ENCODE measurements around the gene TSR3. TPM values are rescaled to one million over a fixed set of nuclear protein-coding genes. Genes with fewer than 3 reads are reported as not detected.

The TSR3 gene
- total and polyA plus RNA-seq, 8 donors: 22.2 to 40.9 (median 30.2) TPM

DNA sequence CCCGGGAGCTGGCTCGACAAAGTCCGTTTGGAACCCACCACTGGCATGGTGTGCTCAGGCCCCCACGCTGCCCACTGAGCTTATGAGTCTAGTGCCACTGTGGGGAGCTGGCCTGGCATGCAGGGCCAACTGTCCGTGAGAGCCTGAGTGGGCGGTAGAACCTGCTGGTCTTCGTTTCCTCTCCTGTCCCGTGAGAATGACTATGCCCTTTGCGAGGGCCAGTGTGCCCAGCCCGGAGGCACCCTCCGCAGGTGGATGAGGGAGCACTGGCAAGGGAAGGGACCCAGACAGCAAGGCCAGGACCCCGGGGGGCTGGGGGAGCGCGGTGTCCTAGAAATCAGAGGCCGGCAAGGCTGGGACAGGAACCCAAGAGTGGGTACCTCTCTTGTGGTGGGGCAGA, 15.1 kb downstream of the TSR3 start:
- H3K4me1 ChIP-seq: peaks cover 6 to 20% (median 6%) of the 10 kb centered on the region in 3 donors
- no peaks in the 10 kb centered on the region for H3K9me3 ChIP-seq
- 44 to 53% methylated on average over 15 of the region's 15 CpGs for WGBS, 2 donors
- H3K36me3 ChIP-seq: no peaks in the 10 kb centered on the region
- peaks cover 0 to 11% (median 2%) of the 10 kb centered on the region in 4 donors for H3K27me3 ChIP-seq
- H3K27ac ChIP-seq: no peak overlapping the region
- ATAC-seq: no peak
- H3K4me3 ChIP-seq: no peak overlapping the region
- intact Hi-C loops (cut with DNase I): no loop called here
- TF ChIP-seq CTCF (IDR thresholded peaks at IDR 0.05): no peak
- no peak for DNase-seq
- FAIRE-seq: no peak

DNA sequence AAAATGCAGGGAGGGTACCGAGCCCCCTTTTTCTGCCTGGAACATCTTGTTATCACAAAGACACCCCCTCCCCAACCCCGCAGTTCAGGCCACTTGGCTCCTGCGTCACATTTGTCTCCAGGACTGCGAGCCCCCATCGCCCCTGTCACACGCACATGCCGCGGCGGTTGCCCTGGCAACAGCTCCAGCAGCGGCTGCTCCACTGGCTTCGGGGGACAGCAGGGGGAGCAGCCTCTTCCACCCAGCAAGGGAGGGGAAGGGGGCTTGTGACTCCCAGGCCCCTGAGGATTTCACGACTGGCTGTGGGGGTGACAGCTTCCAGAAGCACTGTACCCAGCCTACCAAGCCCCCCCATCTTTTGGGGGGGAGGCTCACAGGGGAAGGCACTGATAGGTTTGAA, 15.7 kb downstream of the TSR3 start:
- Histone ChIP-seq H3K36me3 (no peaks in the 10 kb centered on the region), H3K4me3 (no peak overlapping the region), H3K4me1 (peaks cover 6 to 20% (median 6%) of the 10 kb centered on the region in 3 donors), H3K27me3 (peaks cover 0 to 11% (median 2%) of the 10 kb centered on the region in 4 donors), H3K27ac (no peak overlapping the region), H3K9me3 (no peaks in the 10 kb centered on the region)
- ATAC-seq (no peak), FAIRE-seq (no peak), DNase-seq (no peak)
- intact Hi-C loops (cut with DNase I): no loop called here
- no peak for TF ChIP-seq CTCF (IDR thresholded peaks at IDR 0.05)
- 9 to 13% methylated on average over 12 of the region's 12 CpGs for WGBS, 2 donors

- H3K9me3 ChIP-seq: no peaks in the 10 kb centered on the region
- no peak overlapping the region for H3K4me3 ChIP-seq
- FAIRE-seq (no peak), ATAC-seq (peak in 3 of 4 donors; percentile 1 to 49 (median 39)), DNase-seq (no peak)
- peaks cover 0 to 11% (median 2%) of the 10 kb centered on the region in 4 donors for H3K27me3 ChIP-seq
- 26 to 34% methylated on average over 16 of the region's 16 CpGs for WGBS, 2 donors
- TF ChIP-seq CTCF (IDR thresholded peaks at IDR 0.05): no peak
- H3K27ac ChIP-seq: no peak overlapping the region
- no peaks in the 10 kb centered on the region for H3K36me3 ChIP-seq
- intact Hi-C loops (cut with DNase I): no loop called here
- H3K4me1 ChIP-seq: peaks cover 6 to 20% (median 6%) of the 10 kb centered on the region in 3 donors
These were observed 16.3 kb downstream of the TSR3 start for GRCh38 chr16:1335211-1335971.

- no peaks in the 10 kb centered on the region for H3K36me3 ChIP-seq
- H3K27ac ChIP-seq: no peak overlapping the region
- no peak overlapping the region for H3K4me3 ChIP-seq
- FAIRE-seq (no peak), DNase-seq (no peak), ATAC-seq (no peak)
- 30 to 32% methylated on average over 8 to 9 of the region's 9 CpGs for WGBS, 2 donors
- intact Hi-C loops (cut with DNase I): no loop called here
- peaks cover 6 to 20% (median 6%) of the 10 kb centered on the region in 3 donors for H3K4me1 ChIP-seq
- H3K27me3 ChIP-seq: peaks cover 0 to 11% (median 2%) of the 10 kb centered on the region in 4 donors
- no peaks in the 10 kb centered on the region for H3K9me3 ChIP-seq
- no peak for TF ChIP-seq CTCF (IDR thresholded peaks at IDR 0.05)
These were observed 16.9 kb downstream of the TSR3 start for GRCh38 chr16:1334739-1335138.

Measured in pancreas (tissue), 10 donors.